MG63 (cell line): ENCODE measurements around the gene CCL15. TPM values are rescaled to one million over a fixed set of nuclear protein-coding genes. Genes with fewer than 3 reads are reported as not detected.

ENCODE experiments used
- DNase-seq: peaks from one replicate; pipeline ENCODE4 v3.0.0-alpha.2; 2020
- H3K27me3 ChIP-seq: fragments of 250-450 bp; sonication (Bioruptor Pico); 2 replicates; pipeline ENCODE4 v1.5.1; 2020; ENCODE audit warnings: mild to moderate bottlenecking, moderate library complexity
- H3K36me3 ChIP-seq: fragments of 250-450 bp; sonication (Bioruptor Pico); 2 replicates; pipeline ENCODE4 v1.5.1; 2020; ENCODE audit warnings: mild to moderate bottlenecking, moderate library complexity
- H3K4me3 ChIP-seq: fragments of 250-450 bp; sonication (Bioruptor Pico); 2 replicates; pipeline ENCODE4 v1.5.1; 2020; ENCODE audit warnings: mild to moderate bottlenecking, moderate library complexity
- H3K9me3 ChIP-seq: fragments of 250-450 bp; sonication (Bioruptor Pico); 2 replicates; pipeline ENCODE4 v1.5.1; 2020; ENCODE audit warnings: mild to moderate bottlenecking, moderate library complexity
- total RNA-seq: library from RNA; depleted of rRNA; stranded (reverse); fragments of >200 nt; shearing (Covaris generic); gene quantifications from 2 replicates; pipeline ENCODE4 v1.2.3, GENCODE V29; 2014; ENCODE audit warnings: low replicate concordance; rRNA removed

The CCL15 gene
- total RNA-seq, 1 experiment from 2014 or later = not detected

- Histone ChIP-seq H3K9me3 (no peaks in the 10 kb centered on the region), H3K4me3 (no peak overlapping the region), H3K27me3 (no peaks in the 10 kb centered on the region), H3K36me3 (no peaks in the 10 kb centered on the region)
- no peak for DNase-seq
Measured at GRCh38 chr17:35972535-35972934, 28.8 kb downstream of the CCL15 start.

DNA sequence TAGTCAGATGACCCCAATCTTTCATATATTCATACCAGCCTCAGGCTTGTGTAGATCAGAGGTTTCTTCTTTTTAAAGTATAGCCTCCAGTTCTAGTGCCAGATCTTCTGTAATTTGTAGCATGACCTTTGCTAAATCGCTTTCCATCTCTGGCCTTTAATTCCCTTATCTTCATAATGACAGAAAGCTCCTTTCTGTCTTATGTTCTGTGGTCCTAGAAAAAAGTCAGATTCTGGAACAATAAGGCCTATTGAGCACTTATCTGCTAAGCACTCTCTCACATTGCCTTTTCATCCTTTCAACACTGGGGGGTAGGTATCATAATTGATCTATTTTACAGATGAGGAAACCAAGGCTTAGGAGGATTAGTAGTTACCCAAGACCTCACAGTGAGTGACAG, 29.3 kb downstream of the CCL15 start:
- H3K9me3 ChIP-seq = no peaks in the 10 kb centered on the region
- H3K4me3 ChIP-seq = no peak overlapping the region
- no peaks in the 10 kb centered on the region for H3K36me3 ChIP-seq
- no peaks in the 10 kb centered on the region for H3K27me3 ChIP-seq
- no peak for DNase-seq

DNA sequence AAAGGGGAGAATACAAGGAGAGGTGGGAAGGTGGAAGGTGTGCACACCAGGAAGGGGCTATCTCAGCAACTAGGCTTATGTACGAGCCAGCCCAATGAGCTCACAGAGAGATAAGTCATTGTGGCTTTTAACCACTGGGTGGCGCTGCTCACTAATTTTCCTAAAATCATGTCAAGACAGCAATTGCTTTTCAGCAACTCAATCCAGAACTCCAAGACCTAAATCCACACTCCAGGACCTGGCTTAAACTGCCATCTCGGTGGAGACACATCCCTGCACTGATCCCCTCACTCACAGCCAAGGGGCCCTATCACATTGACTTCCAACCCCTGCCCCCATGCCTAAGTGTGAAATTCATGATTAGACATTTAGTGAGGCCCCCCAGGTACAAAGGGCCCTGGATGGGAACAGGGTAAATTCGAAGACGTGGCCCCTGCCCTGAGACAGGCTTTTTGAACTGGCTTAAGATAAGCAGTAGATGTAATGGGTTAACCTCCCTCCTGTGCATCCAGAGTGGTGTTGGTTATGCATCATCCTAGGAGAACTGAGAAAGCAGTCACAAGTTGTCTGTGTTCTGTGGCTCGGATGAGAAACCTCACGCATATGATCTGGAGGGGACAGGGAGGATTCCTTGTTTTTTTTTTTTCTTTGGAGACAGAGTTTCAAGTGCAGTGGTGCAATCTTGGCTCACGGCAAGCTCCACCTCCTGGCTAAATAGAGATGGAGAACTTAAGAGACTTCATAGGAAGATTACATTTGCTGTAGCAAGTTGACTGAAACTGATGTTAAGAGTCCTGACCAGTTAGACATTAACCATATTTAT, 31.6 kb downstream of the CCL15 start:
- peak; percentile 49 for DNase-seq
- no peaks in the 10 kb centered on the region for H3K36me3 ChIP-seq
- no peaks in the 10 kb centered on the region for H3K9me3 ChIP-seq

GRCh38 chr17:35968520-35969054, 32.8 kb downstream of the CCL15 start:
- H3K9me3 ChIP-seq = 0 out of 2 replicates have a peak, but pooled peaks cover 2% of the 10 kb centered on the region
- H3K4me3 ChIP-seq = no peak overlapping the region
- H3K36me3 ChIP-seq = no peaks in the 10 kb centered on the region
- peaks cover 2% of the 10 kb centered on the region; the same call in 1 of the 2 replicates for H3K27me3 ChIP-seq
- no peak for DNase-seq

More for the DNA sequence above, 31.6 kb downstream of the CCL15 start:
- Histone ChIP-seq H3K27me3 (no peaks in the 10 kb centered on the region), H3K4me3 (no peak overlapping the region)

GRCh38 chr17:35965272-35965671, 36.1 kb downstream of the CCL15 start:
- Histone ChIP-seq H3K27me3 (peaks cover 3% of the 10 kb centered on the region; the same call in 1 of the 2 replicates), H3K9me3 (0 out of 2 replicates have a peak, but pooled peaks cover 2% of the 10 kb centered on the region), H3K4me3 (no peak overlapping the region), H3K36me3 (no peaks in the 10 kb centered on the region)
- no peak for DNase-seq

- H3K27me3 ChIP-seq = peaks cover 10% of the 10 kb centered on the region; the same call in 1 of the 2 replicates
- H3K36me3 ChIP-seq = no peaks in the 10 kb centered on the region
- no peak overlapping the region for H3K4me3 ChIP-seq
- DNase-seq = no peak
- 0 out of 2 replicates have a peak, but pooled peaks cover 2% of the 10 kb centered on the region for H3K9me3 ChIP-seq
Measured at GRCh38 chr17:35963663-35964062, 37.7 kb downstream of the CCL15 start.

GRCh38 chr17:35953720-35954119, 47.6 kb downstream of the CCL15 start:
- H3K9me3 ChIP-seq = no peaks in the 10 kb centered on the region
- H3K27me3 ChIP-seq = peaks cover 9% of the 10 kb centered on the region
- no peaks in the 10 kb centered on the region for H3K36me3 ChIP-seq
- H3K4me3 ChIP-seq = no peak overlapping the region
- no peak for DNase-seq

- Histone ChIP-seq H3K27me3 (0 out of 2 replicates have a peak, but pooled peaks cover 3% of the 10 kb centered on the region), H3K36me3 (no peaks in the 10 kb centered on the region), H3K9me3 (no peaks in the 10 kb centered on the region), H3K4me3 (no peak overlapping the region)
- no peak for DNase-seq
Measured at GRCh38 chr17:35949401-35949800, 52.0 kb downstream of the CCL15 start.

DNA sequence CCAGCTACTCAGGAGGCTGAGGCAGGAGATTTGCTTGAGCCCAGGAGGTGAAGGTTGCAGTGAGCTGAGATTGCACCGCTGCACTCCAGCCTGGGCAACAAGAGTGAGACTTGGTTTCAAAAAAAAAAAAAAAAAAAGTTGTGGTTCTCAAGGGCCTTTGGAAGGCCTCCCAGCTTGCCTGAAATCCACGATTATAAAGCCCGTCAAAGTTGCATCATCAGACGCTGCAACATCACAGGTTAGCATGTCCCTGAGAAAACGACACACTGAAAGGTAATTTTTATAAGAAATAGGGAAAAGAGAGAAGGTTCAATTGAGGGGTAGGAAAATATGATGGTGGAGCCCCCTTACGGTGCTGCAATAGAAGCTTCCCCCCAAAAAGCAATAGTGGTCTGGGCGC, 53.3 kb downstream of the CCL15 start:
- Histone ChIP-seq H3K36me3 (no peaks in the 10 kb centered on the region), H3K27me3 (0 out of 2 replicates have a peak, but pooled peaks cover 3% of the 10 kb centered on the region), H3K9me3 (no peaks in the 10 kb centered on the region), H3K4me3 (no peak overlapping the region)
- DNase-seq = no peak

Other genes starting within 250 kb of the CCL15 start
- not detected in 2 replicates for gene GAS2L2, start 248.3 kb downstream of the CCL15 start, total RNA-seq
- not detected in 2 replicates for gene C17orf50, start 240.7 kb downstream of the CCL15 start, total RNA-seq
- not detected in 2 replicates for gene MMP28, start 205.9 kb downstream of the CCL15 start, total RNA-seq
- gene TAF15, start 192.1 kb downstream of the CCL15 start, total RNA-seq = 10.8 and 33.6 TPM in 2 replicates
- not detected in 2 replicates for gene HEATR9, start 132.7 kb downstream of the CCL15 start, total RNA-seq
- 3.0 and 4.4 TPM in 2 replicates for gene CCL5, start 121.2 kb downstream of the CCL15 start, total RNA-seq
- gene RDM1, start 70.8 kb downstream of the CCL15 start, total RNA-seq = 0.89 and 2.5 TPM in 2 replicates
- gene LYZL6, start 57.8 kb downstream of the CCL15 start, total RNA-seq = not detected in 2 replicates
- gene CCL16, start 20.1 kb downstream of the CCL15 start, total RNA-seq = not detected in 2 replicates
- not detected in 2 replicates for gene CCL14, start 14.8 kb downstream of the CCL15 start, total RNA-seq
- gene CCL23, start 16.4 kb upstream of the CCL15 start, total RNA-seq = not detected in 2 replicates
- gene CCL18, start 62.7 kb upstream of the CCL15 start, total RNA-seq = not detected in 2 replicates
- gene CCL3, start 88.6 kb upstream of the CCL15 start, total RNA-seq = not detected in 2 replicates
- gene CCL4, start 102.3 kb upstream of the CCL15 start, total RNA-seq = not detected in 2 replicates
- gene TBC1D3B, start 175.1 kb upstream of the CCL15 start, total RNA-seq = not detected in 2 replicates
- not detected in 2 replicates for gene CCL3L1, start 195.2 kb upstream of the CCL15 start, total RNA-seq
- gene CCL4L2, start 209.5 kb upstream of the CCL15 start, total RNA-seq = not detected in 2 replicates